H1 (cell line): Measurements from ENCODE around the gene CUL4A. TPM values are rescaled to one million over a fixed set of nuclear protein-coding genes. Genes with fewer than 3 reads are reported as not detected.

ENCODE experiments used
- CTCF ChIA-PET: fragments of 300-600 bp; sonication (Branson Sonifier 250); formaldehyde crosslinking; loops from one replicate; lab custom pipeline; 2021; ENCODE audit not compliant: partially characterized antibody; lab: Charles Lee
- POLR2A ChIA-PET: fragments of 300-600 bp; sonication (Branson Sonifier 250); formaldehyde crosslinking; loops from one replicate; lab custom pipeline; 2021; ENCODE audit warnings: inconsistent platforms; ENCODE audit not compliant: partially characterized antibody; lab: Charles Lee
- DNase-seq, 2 experiments: peaks; one replicate each; pipeline versions ENCODE4 v3.0.0 to v3.0.0-alpha.2; 2010 to 2022; ENCODE audit warnings: low spot score in 2 of 2, low read depth in 1 of 2, mixed read lengths in 1 of 2
- FAIRE-seq: peaks from 2 replicates; lab custom pipeline; 2011; peaks lifted over from hg19 to GRCh38; lab: Jason Lieb, UNC
- H2AFZ ChIP-seq: 2 replicates; pipeline ENCODE4 v1.8.1; 2012; ENCODE audit warnings: low read length, inconsistent platforms
- H2AK5ac ChIP-seq: 2 replicates; pipeline ENCODE4 v1.6.1; 2013; ENCODE audit warnings: low read depth, low read length
- H2BK120ac ChIP-seq: replicated peaks from 2 replicates; pipeline ENCODE3; 2013; ENCODE audit warnings: low read depth, low read length, inconsistent platforms
- H2BK12ac ChIP-seq: 2 replicates; pipeline ENCODE4 v1.6.1; 2013; ENCODE audit warnings: low read depth, low read length
- H2BK15ac ChIP-seq: 2 replicates; pipeline ENCODE4 v1.6.1; 2013; ENCODE audit warnings: low read length
- H2BK20ac ChIP-seq: 2 replicates; pipeline ENCODE4 v1.6.1; 2013; ENCODE audit warnings: low read length
- H2BK5ac ChIP-seq: 2 replicates; pipeline ENCODE4 v1.6.1; 2013; ENCODE audit warnings: low read depth, low read length
- H3K14ac ChIP-seq: 2 replicates; pipeline ENCODE4 v1.6.1; 2013; ENCODE audit warnings: inconsistent platforms; ENCODE audit not compliant: insufficient read length
- H3K18ac ChIP-seq: 2 replicates; pipeline ENCODE4 v1.6.1; 2013; ENCODE audit warnings: low read length; ENCODE audit errors: extremely low read depth
- H3K23ac ChIP-seq: 2 replicates; pipeline ENCODE4 v1.6.1; 2013; ENCODE audit warnings: inconsistent platforms; ENCODE audit not compliant: insufficient read length
- H3K23me2 ChIP-seq: 2 replicates; pipeline ENCODE4 v1.6.1; 2013; ENCODE audit warnings: low read depth, low read length
- H3K27ac ChIP-seq: 2 replicates; pipeline ENCODE4 v1.6.1; 2011; ENCODE audit warnings: low read depth, low read length, inconsistent platforms
- H3K27me3 ChIP-seq, 4 experiments: replicated peaks in 1 of 4; 1 replicate in 1 of 4; 2 replicates in 3 of 4; pipeline versions ENCODE4 v1.6.1 to v1.8.1; 2011 to 2013; ENCODE audit warnings: low read length in 3 of 4, mild to moderate bottlenecking in 3 of 4, inconsistent platforms in 2 of 4, mixed read lengths in 2 of 4, moderate library complexity in 1 of 4; ENCODE audit not compliant: control insufficient read depth in 3 of 4, insufficient read depth in 3 of 4; ENCODE audit errors: extremely low read depth in 1 of 4
- H3K36me3 ChIP-seq, 4 experiments: 2 replicates each; pipeline versions ENCODE4 v1.6.1 to v1.8.1; 2011 to 2013; ENCODE audit warnings: mild to moderate bottlenecking in 4 of 4, low read length in 3 of 4, moderate library complexity in 2 of 4, control low read depth in 1 of 4, inconsistent platforms in 1 of 4; ENCODE audit not compliant: insufficient read depth in 4 of 4, control insufficient read depth in 2 of 4
- H3K4ac ChIP-seq: replicated peaks from 2 replicates; pipeline ENCODE3; 2013; ENCODE audit warnings: low read length, low read depth, mixed read lengths, inconsistent platforms; ENCODE audit not compliant: insufficient read length
- H3K4me1 ChIP-seq, 4 experiments: replicated peaks in 1 of 4; 1 replicate in 1 of 4; 2 replicates in 3 of 4; pipeline versions ENCODE4 v1.6.1 to v1.8.1; 2011 to 2013; ENCODE audit warnings: low read length in 3 of 4, inconsistent platforms in 2 of 4, mixed read lengths in 1 of 4; ENCODE audit not compliant: insufficient read depth in 4 of 4, control insufficient read depth in 3 of 4
- H3K4me2 ChIP-seq, 2 experiments: 2 replicates each; pipeline versions ENCODE4 v1.6.1 to v1.8.1; 2011 to 2013; ENCODE audit warnings: low read depth in 2 of 2, low read length in 2 of 2, control low read depth in 1 of 2, inconsistent platforms in 1 of 2, mild to moderate bottlenecking in 1 of 2; ENCODE audit not compliant: insufficient read depth in 1 of 2
- H3K4me3 ChIP-seq, 4 experiments: fragments of 200-600, 300-600 bp in 1 of 4; sonication (generic), shearing (Covaris generic), sonication (Bioruptor Twin) in 1 of 4; 2 replicates each; pipeline versions ENCODE4 v1.5.1 to v1.8.1; 2011 to 2016; ENCODE audit warnings: low read length in 4 of 4, low read depth in 3 of 4, control low read depth in 2 of 4, inconsistent platforms in 2 of 4, mild to moderate bottlenecking in 2 of 4, mixed read lengths in 1 of 4, moderate library complexity in 1 of 4; ENCODE audit not compliant: insufficient read depth in 2 of 4; ENCODE audit errors: extremely low read depth in 1 of 4
- H3K56ac ChIP-seq: replicated peaks from 2 replicates; pipeline ENCODE3; 2013; ENCODE audit warnings: low read depth, mild to moderate bottlenecking, mixed read lengths, low read length, inconsistent platforms; ENCODE audit not compliant: insufficient read length
- H3K79me1 ChIP-seq: 2 replicates; pipeline ENCODE4 v1.6.1; 2013; ENCODE audit warnings: low read depth, low read length, control low read depth
- H3K79me2 ChIP-seq, 2 experiments: 2 replicates each; pipeline versions ENCODE4 v1.6.1 to v1.8.1; 2012 to 2013; ENCODE audit warnings: low read length in 2 of 2, mild to moderate bottlenecking in 2 of 2, inconsistent platforms in 1 of 2; ENCODE audit not compliant: insufficient read depth in 2 of 2, control insufficient read depth in 1 of 2
- H3K9ac ChIP-seq, 4 experiments: replicated peaks in 1 of 4; 1 replicate in 1 of 4; 2 replicates in 3 of 4; pipeline versions ENCODE4 v1.6.1 to v1.8.1; 2011 to 2013; ENCODE audit warnings: low read depth in 3 of 4, low read length in 3 of 4, control low read depth in 2 of 4, mild to moderate bottlenecking in 2 of 4, moderate library complexity in 2 of 4, inconsistent platforms in 1 of 4; ENCODE audit errors: extremely low read depth in 1 of 4
- H3K9me3 ChIP-seq, 2 experiments: 2 replicates each; pipeline versions ENCODE4 v1.6.1 to v1.8.1; 2012 to 2013; ENCODE audit warnings: mild to moderate bottlenecking in 2 of 2, moderate library complexity in 2 of 2, control low read depth in 1 of 2, inconsistent platforms in 1 of 2, low read depth in 1 of 2, low read length in 1 of 2, mixed read lengths in 1 of 2; ENCODE audit not compliant: insufficient read depth in 2 of 2
- H4K20me1 ChIP-seq, 2 experiments: replicated peaks in 1 of 2; 2 replicates each; pipeline versions ENCODE3 to v1.8.1; 2011 to 2013; ENCODE audit warnings: inconsistent platforms in 2 of 2, low read length in 2 of 2, mild to moderate bottlenecking in 1 of 2; ENCODE audit not compliant: insufficient read depth in 2 of 2, control insufficient read depth in 1 of 2
- H4K5ac ChIP-seq: 2 replicates; pipeline ENCODE4 v1.6.1; 2013; ENCODE audit warnings: low read length, low read depth, mixed read lengths, inconsistent platforms; ENCODE audit not compliant: insufficient read length
- H4K8ac ChIP-seq: 2 replicates; pipeline ENCODE4 v1.8.0; 2013; ENCODE audit warnings: mild to moderate bottlenecking, moderate library complexity, low read length, inconsistent platforms; ENCODE audit not compliant: insufficient read depth; ENCODE audit errors: extremely low read depth
- H4K91ac ChIP-seq: replicated peaks from 2 replicates; pipeline ENCODE3; 2013; ENCODE audit warnings: low read length, mixed read lengths, inconsistent platforms; ENCODE audit not compliant: insufficient read length
- EZH2 ChIP-seq: fragments of 200-600 bp; sonication (generic); IDR thresholded peaks from 2 replicates; pipeline ENCODE4 v1.7.1; 2012; ENCODE audit warnings: low read depth, mild to moderate bottlenecking, moderate library complexity, low read length, inconsistent platforms; ENCODE audit not compliant: severe bottlenecking
- HDAC6 ChIP-seq: IDR thresholded peaks from one replicate; pipeline ENCODE4 v1.7.1; 2012; ENCODE audit warnings: low read depth, mild to moderate bottlenecking, inconsistent platforms, low read length, moderate library complexity
- SAP30 ChIP-seq: fragments of 300-600 bp; sonication (generic); IDR thresholded peaks from 2 replicates; pipeline ENCODE4 v1.7.1; 2012; ENCODE audit warnings: low read length, moderate library complexity, mild to moderate bottlenecking, inconsistent platforms; ENCODE audit not compliant: insufficient read depth, insufficient replicate concordance
- WGBS, 2 experiments: shearing (Covaris generic) in 1 of 2; methylation state at CpG; one replicate each; pipeline versions ENCODE4 v1.1.6 to v1.1.7; 2013 to 2015; ENCODE audit warnings: low lambda C conversion rate in 2 of 2, mixed read lengths in 2 of 2, inconsistent platforms in 1 of 2, low coverage in 1 of 2, missing lambda C conversion rate in 1 of 2; ENCODE audit not compliant: insufficient replicate concordance in 2 of 2, insufficient coverage in 1 of 2, insufficient read length in 1 of 2; ENCODE audit errors: extremely low coverage in 1 of 2, missing lambda C conversion rate in 1 of 2; 5-methylcytosine and 5-hydroxymethylcytosine counted together
- polyA plus RNA-seq, 7 experiments: library from polyadenylated mRNA; depleted of rRNA in 3 of 7; stranded (reverse) in 5 of 7; unstranded in 2 of 7; fragments of >200 nt in 5 of 7; fragments of 200-250 nt in 2 of 7; gene quantifications; 1 replicate in 5 of 7; 2 replicates in 1 of 7; 4 replicates in 1 of 7; pipeline versions ENCODE4 v1.2.1 to v1.2.3, GENCODE V29; 2011 to 2013; ENCODE audit warnings: missing spikeins in 2 of 7, mixed read lengths in 2 of 7
- total RNA-seq: library from RNA; stranded (reverse); fragmentation: NEBNext Ultra II Directional; extraction: Animal tissue kit (Norgen Biotek cat#: 25700); gene quantifications from 2 replicates; pipeline ENCODE4 v1.2.1, GENCODE V29; 2021

The CUL4A gene
- total and polyA plus RNA-seq, 2 of the 8 experiments (the other 6 are each of a cell fraction or from before 2014, with no cell fraction given), result 54.7 to 101 TPM

DNA sequence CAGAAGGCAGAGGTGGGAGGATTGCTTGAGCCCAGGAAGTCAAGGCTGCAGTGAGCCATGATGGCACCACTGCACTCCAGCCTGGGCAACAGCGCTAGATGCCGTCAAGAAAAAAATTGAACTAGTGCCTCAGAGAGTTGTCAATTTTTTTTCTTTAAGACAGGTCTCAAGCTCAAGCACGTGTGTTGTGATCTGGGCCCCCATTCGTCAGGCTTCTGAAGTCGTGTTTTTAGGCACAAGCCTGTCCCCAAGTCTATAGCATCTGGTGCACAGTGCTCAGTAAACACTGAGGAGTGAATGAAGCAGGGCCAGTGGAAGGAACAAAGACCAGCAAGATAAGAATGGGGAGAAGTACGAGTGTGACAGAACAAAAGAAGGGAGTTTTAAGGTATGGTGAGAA, 63.9 kb downstream of the CUL4A start:
- no peak for DNase-seq
- H3K9ac ChIP-seq, result no peak overlapping the region
- H3K9me3 ChIP-seq, result no peaks in the 10 kb centered on the region
- 85% methylated on average over 6 of the region's 6 CpGs; no CpG with 5 or more reads in 1 of the 2 experiments for WGBS, 2 experiments
- no peak for FAIRE-seq
- H3K27ac ChIP-seq, result no peak overlapping the region
- no peaks in the 10 kb centered on the region for H3K23me2 ChIP-seq
- no peak overlapping the region for H3K18ac ChIP-seq
- H2BK15ac ChIP-seq, result no peak overlapping the region
- H2BK120ac ChIP-seq, result no peak overlapping the region
- POLR2A ChIA-PET, result interaction anchor here (0.7 to 1.5 kb wide), 3 partner anchors 9 to 56 kb away, joined by 3 read pairs; no protein-coding TSS in a partner anchor
- H3K4me1 ChIP-seq, result no peaks in the 10 kb centered on the region
- H2BK5ac ChIP-seq, result no peak overlapping the region
- H3K79me2 ChIP-seq, result no peaks in the 10 kb centered on the region
- no peak overlapping the region for H3K4me2 ChIP-seq
- H3K79me1 ChIP-seq, result no peaks in the 10 kb centered on the region
- H3K4me3 ChIP-seq, result no peak overlapping the region
- H3K14ac ChIP-seq, result no peak overlapping the region
- CTCF ChIA-PET, result interaction anchor here (0.6 to 2.9 kb wide), 7 partner anchors 9 to 178 kb away, joined by 3 to 11 read pairs (median 3); no protein-coding TSS in a partner anchor
- H4K8ac ChIP-seq, result no peak overlapping the region
- no peak overlapping the region for H3K23ac ChIP-seq
- no peaks in the 10 kb centered on the region for H4K20me1 ChIP-seq
- no peak overlapping the region for H2AK5ac ChIP-seq
- no peak overlapping the region for H4K91ac ChIP-seq
- no peak overlapping the region for H2BK20ac ChIP-seq
- no peak overlapping the region for H4K5ac ChIP-seq
- H2BK12ac ChIP-seq, result no peak overlapping the region
- H3K56ac ChIP-seq, result no peak overlapping the region
- H3K36me3 ChIP-seq, result no peaks in the 10 kb centered on the region; a peak in 1 of 8 replicates
- no peaks in the 10 kb centered on the region for H3K27me3 ChIP-seq
- H3K4ac ChIP-seq, result no peak overlapping the region
- no peak overlapping the region for H2AFZ ChIP-seq
- no peak for TF ChIP-seq SAP30
- TF ChIP-seq HDAC6, result no peak
- TF ChIP-seq EZH2, result no peak
